IMR-90 (cell line): Measurements from ENCODE around the gene NGEF. TPM values are rescaled to one million over a fixed set of nuclear protein-coding genes. Genes with fewer than 3 reads are reported as not detected.

Source experiments
- ATAC-seq: fragments of 200-7000 bp; cut with Tn5 transposase; 2 replicates; pipeline ENCODE4 v1.9.1; 2020; ENCODE audit warnings: low read depth, mild to moderate bottlenecking, moderate library complexity
- BruUV-seq: library from RNA; stranded (reverse); fragments of 400-500 nt; replicated peaks from 2 replicates; lab custom pipeline; 2021; lab: Mats Ljungman, UMichigan
- CTCF ChIA-PET: fragments of 300-600 bp; formaldehyde crosslinking; extraction: SDS; loops from one replicate; lab custom pipeline; 2021; ENCODE audit warnings: antibody characterized with exemption; lab: Yijun Ruan, JAX
- POLR2A ChIA-PET: fragments of 300-600 bp; sonication (Branson Sonifier 250); formaldehyde crosslinking; loops from one replicate; lab custom pipeline; 2022; ENCODE audit warnings: antibody characterized with exemption; ENCODE audit not compliant: unreplicated experiment; lab: Charles Lee
- DNase-seq: peaks from one replicate; pipeline ENCODE4 v3.0.0; 2013
- H2AFZ ChIP-seq: replicated peaks from 2 replicates; pipeline ENCODE3; 2013; ENCODE audit warnings: low read length, mild to moderate bottlenecking; ENCODE audit not compliant: poor library complexity
- H2AK5ac ChIP-seq: 2 replicates; pipeline ENCODE4 v1.6.1; 2013; ENCODE audit warnings: low read depth, low read length, inconsistent platforms
- H2AK9ac ChIP-seq: replicated peaks from 2 replicates; pipeline ENCODE3; 2013; ENCODE audit warnings: mild to moderate bottlenecking, low read depth, low read length, moderate library complexity; ENCODE audit not compliant: poor library complexity
- H2BK120ac ChIP-seq: 2 replicates; pipeline ENCODE4 v1.6.1; 2013; ENCODE audit warnings: low read depth, low read length, inconsistent platforms
- H2BK15ac ChIP-seq: 3 replicates; pipeline ENCODE4 v1.6.1; 2013; ENCODE audit warnings: low read depth, low read length, inconsistent platforms
- H2BK20ac ChIP-seq: 2 replicates; pipeline ENCODE4 v1.6.1; 2013; ENCODE audit warnings: low read depth, mild to moderate bottlenecking, inconsistent platforms, low read length, moderate library complexity
- H2BK5ac ChIP-seq: 2 replicates; pipeline ENCODE4 v1.6.1; 2013; ENCODE audit warnings: mild to moderate bottlenecking, low read depth, low read length, inconsistent platforms; ENCODE audit not compliant: poor library complexity, severe bottlenecking
- H3K14ac ChIP-seq: replicated peaks from 2 replicates; pipeline ENCODE4 v1.6.1; 2013; ENCODE audit warnings: low read depth, low read length, inconsistent platforms
- H3K18ac ChIP-seq: 2 replicates; pipeline ENCODE4 v1.6.1; 2013; ENCODE audit warnings: low read depth, low read length, control low read depth
- H3K23ac ChIP-seq: 2 replicates; pipeline ENCODE4 v1.6.1; 2013; ENCODE audit warnings: low read depth, low read length, inconsistent platforms
- H3K27ac ChIP-seq: 2 replicates; pipeline ENCODE4 v1.5.1; 2013; ENCODE audit warnings: mild to moderate bottlenecking, control low read depth, low read length; ENCODE audit not compliant: insufficient read depth
- H3K27me3 ChIP-seq: 2 replicates; pipeline ENCODE4 v1.6.1; 2013; ENCODE audit warnings: low read length; ENCODE audit not compliant: control insufficient read depth, insufficient read depth
- H3K36me3 ChIP-seq: 2 replicates; pipeline ENCODE4 v1.6.1; 2013; ENCODE audit warnings: low read length, mixed read lengths; ENCODE audit not compliant: control insufficient read depth, insufficient read depth
- H3K4ac ChIP-seq: 2 replicates; pipeline ENCODE4 v1.6.1; 2013; ENCODE audit warnings: low read depth, low read length, inconsistent platforms
- H3K4me1 ChIP-seq: 2 replicates; pipeline ENCODE4 v1.6.1; 2013; ENCODE audit warnings: low read length, mixed read lengths; ENCODE audit not compliant: control insufficient read depth, insufficient read depth
- H3K4me2 ChIP-seq: 2 replicates; pipeline ENCODE4 v1.6.1; 2013; ENCODE audit warnings: low read depth, mild to moderate bottlenecking, control low read depth, low read length, moderate library complexity
- H3K4me3 ChIP-seq: 2 replicates; pipeline ENCODE4 v1.5.1; 2013; ENCODE audit warnings: low read depth, mild to moderate bottlenecking, control low read depth, low read length, moderate library complexity; ENCODE audit not compliant: insufficient read depth
- H3K56ac ChIP-seq: 2 replicates; pipeline ENCODE4 v1.6.1; 2013; ENCODE audit warnings: low read length, inconsistent platforms; ENCODE audit not compliant: insufficient read depth; ENCODE audit errors: extremely low read depth
- H3K79me1 ChIP-seq, 2 experiments: 2 replicates each; pipeline ENCODE4 v1.6.1; 2013; ENCODE audit warnings: low read length in 2 of 2, inconsistent platforms in 1 of 2, low read depth in 1 of 2
- H3K9ac ChIP-seq: 2 replicates; pipeline ENCODE4 v1.6.1; 2013; ENCODE audit warnings: low read depth, low read length, control low read depth
- H3K9me1 ChIP-seq: 2 replicates; pipeline ENCODE4 v1.6.1; 2013; ENCODE audit warnings: low read length, inconsistent platforms; ENCODE audit not compliant: insufficient read depth
- H3K9me3 ChIP-seq: 2 replicates; pipeline ENCODE4 v1.6.1; 2013; ENCODE audit warnings: low read length; ENCODE audit not compliant: control insufficient read depth, insufficient read depth
- H4K20me1 ChIP-seq: 2 replicates; pipeline ENCODE4 v1.6.1; 2013; ENCODE audit warnings: low read length, inconsistent platforms; ENCODE audit not compliant: insufficient read depth
- H4K5ac ChIP-seq: 2 replicates; pipeline ENCODE4 v1.6.1; 2013; ENCODE audit warnings: mild to moderate bottlenecking, low read depth, low read length, control low read depth
- H4K8ac ChIP-seq, 2 experiments: 2 replicates each; pipeline ENCODE4 v1.6.1; 2013; ENCODE audit warnings: low read depth in 2 of 2, low read length in 2 of 2, control low read depth in 1 of 2, inconsistent platforms in 1 of 2
- H4K91ac ChIP-seq: 2 replicates; pipeline ENCODE4 v1.6.1; 2013; ENCODE audit warnings: low read depth, low read length, inconsistent platforms; ENCODE audit not compliant: insufficient read depth
- CEBPB ChIP-seq: IDR thresholded peaks from 2 replicates; pipeline ENCODE4 v1.6.1; 2012; ENCODE audit warnings: low read depth, low read length, improper control_type of control experiment
- ELK1 ChIP-seq: fragments of 150-350 bp; IDR thresholded peaks from 2 replicates; pipeline ENCODE4 v1.6.1; 2016; ENCODE audit warnings: low read depth, mild to moderate bottlenecking, low read length, moderate library complexity, borderline replicate concordance
- FOS ChIP-seq: fragments of 150-350 bp; IDR thresholded peaks from 2 replicates; pipeline ENCODE4 v1.6.1; 2016; ENCODE audit warnings: low read depth, low read length
- MXI1 ChIP-seq: IDR thresholded peaks from 2 replicates; pipeline ENCODE4 v1.6.1; 2012; ENCODE audit warnings: low read depth, mild to moderate bottlenecking, low read length, moderate library complexity, borderline replicate concordance
- NFE2L2 ChIP-seq: fragments of 150-350 bp; IDR thresholded peaks from 2 replicates; pipeline ENCODE4 v1.6.1; 2016; ENCODE audit warnings: low read depth, mild to moderate bottlenecking, low read length
- RAD21 ChIP-seq: IDR thresholded peaks from 2 replicates; pipeline ENCODE4 v1.6.1; 2012; ENCODE audit warnings: low read length, improper control_type of control experiment
- USF2 ChIP-seq: fragments of 150-350 bp; IDR thresholded peaks from 2 replicates; pipeline ENCODE4 v1.6.1; 2017; ENCODE audit warnings: mild to moderate bottlenecking, antibody characterized with exemption, low read length, low read depth
- WGBS, 2 experiments: methylation state at CpG; one replicate each; pipeline versions ENCODE4 v1.1.5 to v1.1.7; 2013; ENCODE audit warnings: missing lambda C conversion rate in 2 of 2; ENCODE audit not compliant: insufficient read length in 1 of 2; ENCODE audit errors: extremely low coverage in 2 of 2; 5-methylcytosine and 5-hydroxymethylcytosine counted together
- dilution Hi-C: fragments of 300-500 bp; cut with HindIII; formaldehyde crosslinking; loops from one replicate; pipeline ENCODE4 v1.14.3; 2018; ENCODE audit warnings: low sequenced_read_pairs; ENCODE audit not compliant: unreplicated experiment
- in situ Hi-C: fragments of 300-500 bp; cut with MboI; formaldehyde crosslinking; loops from 3 replicates; pipeline ENCODE4 v1.14.3; 2019; ENCODE audit warnings: low sequenced_read_pairs, inconsistent platforms, mixed read lengths
- intact Hi-C: fragments of 100-400 bp; cut with micrococcal nuclease; formaldehyde crosslinking; loops from 2 replicates; pipeline ENCODE4 v1.10.0; 2022
- polyA plus RNA-seq, 3 experiments: library from polyadenylated mRNA; depleted of rRNA; stranded (reverse); fragments of >200 nt; gene quantifications; 2 replicates each; pipeline ENCODE4 v1.2.3, GENCODE V29; 2012; ENCODE audit warnings: low replicate concordance in 1 of 3
- total RNA-seq: library from RNA; depleted of rRNA; stranded (reverse); fragments of >200 nt; gene quantifications from 2 replicates; pipeline ENCODE4 v1.2.3, GENCODE V29; 2012

The NGEF gene
- total and polyA plus RNA-seq, 2 of the 4 experiments (the other 2 are of a cell fraction): 1.1 to 1.7 TPM

GRCh38 chr2:232949016-232949415 is 64.0 kb downstream of the NGEF start:
- ChIA-PET CTCF (interaction anchor here (1.1 kb wide), 1 partner anchor 9 kb away, joined by 3 read pairs; no protein-coding TSS in a partner anchor), POLR2A (no interaction called here)
- no peak overlapping the region for H4K8ac ChIP-seq
- no peak overlapping the region for H4K91ac ChIP-seq
- no peak overlapping the region for H2AFZ ChIP-seq
- no peak overlapping the region for H3K23ac ChIP-seq
- dilution Hi-C loops: no loop called here
- no peaks in the 10 kb centered on the region for H3K9me1 ChIP-seq
- H3K27me3 ChIP-seq: peaks cover 4% of the 10 kb centered on the region; the same call in 1 of the 2 replicates
- no peak overlapping the region for H2BK20ac ChIP-seq
- ATAC-seq (no peak), DNase-seq (no peak)
- H3K79me1 ChIP-seq: no peaks in the 10 kb centered on the region
- TF ChIP-seq RAD21 (no peak), NFE2L2 (no peak), ELK1 (no peak), CEBPB (no peak), FOS (no peak), MXI1 (no peak), USF2 (no peak)
- no peak overlapping the region for H2AK9ac ChIP-seq
- H2BK120ac ChIP-seq: no peak overlapping the region
- no CpG with 5 or more reads among the region's 4 CpGs for WGBS, 2 experiments
- no peak overlapping the region for H3K4me2 ChIP-seq
- H3K4me3 ChIP-seq: no peak overlapping the region
- no peaks in the 10 kb centered on the region for H4K20me1 ChIP-seq
- intact Hi-C loops: no loop called here
- H4K5ac ChIP-seq: no peak overlapping the region
- no peaks in the 10 kb centered on the region for H3K9me3 ChIP-seq
- no peak overlapping the region for H3K14ac ChIP-seq
- no peak overlapping the region for H3K18ac ChIP-seq
- no peak overlapping the region for H2AK5ac ChIP-seq
- no peak overlapping the region for H2BK5ac ChIP-seq
- BruUV-seq: no TSS peak
- peaks cover 2% of the 10 kb centered on the region; the same call in 1 of the 2 replicates for H3K4me1 ChIP-seq
- no peak overlapping the region for H3K4ac ChIP-seq
- no peak overlapping the region for H3K9ac ChIP-seq
- in situ Hi-C loops: no loop called here
- no peak overlapping the region for H2BK15ac ChIP-seq
- H3K27ac ChIP-seq: no peak overlapping the region
- H3K56ac ChIP-seq: no peak overlapping the region
- H3K36me3 ChIP-seq: no peaks in the 10 kb centered on the region
